Neural cell (in vitro differentiated cells): ENCODE results near the gene FGF1. TPM values are rescaled to one million over a fixed set of nuclear protein-coding genes. Genes with fewer than 3 reads are reported as not detected.

Source experiments
- H2AFZ ChIP-seq: fragments of 200-600, 300-800 bp; sonication (generic), shearing (Covaris generic); 2 replicates; pipeline ENCODE4 v1.6.0; 2014; ENCODE audit warnings: low read depth, mild to moderate bottlenecking, antibody characterized with exemption, low read length, moderate library complexity
- H3F3A ChIP-seq: fragments of 200-600 bp; shearing (Covaris generic); 2 replicates; pipeline ENCODE4 v1.6.1; 2016; ENCODE audit warnings: mild to moderate bottlenecking, moderate library complexity, mixed read lengths, antibody characterized with exemption, low read length; ENCODE audit not compliant: insufficient read depth, poor library complexity, severe bottlenecking
- H3K27ac ChIP-seq: fragments of 200-600, 300-800 bp; sonication (generic), shearing (Covaris generic); 2 replicates; pipeline ENCODE4 v1.5.1; 2014; ENCODE audit warnings: mild to moderate bottlenecking, low read length, moderate library complexity
- H3K27me3 ChIP-seq: fragments of 300-800, 200-600 bp; sonication (generic), shearing (Covaris generic); 2 replicates; pipeline ENCODE4 v1.6.0; 2014; ENCODE audit warnings: mild to moderate bottlenecking, low read depth, low read length, moderate library complexity; ENCODE audit not compliant: insufficient read depth
- H3K36me3 ChIP-seq: fragments of 300-800, 200-600 bp; sonication (generic), shearing (Covaris generic); 2 replicates; pipeline ENCODE4 v1.5.1; 2014; ENCODE audit warnings: mild to moderate bottlenecking, antibody characterized with exemption, low read length, moderate library complexity; ENCODE audit not compliant: insufficient read depth
- H3K4me2 ChIP-seq: fragments of 300-800, 200-600 bp; sonication (generic), shearing (Covaris generic); 2 replicates; pipeline ENCODE4 v1.6.0; 2014; ENCODE audit warnings: mild to moderate bottlenecking, low read length
- H3K4me3 ChIP-seq: fragments of 300-800, 200-600 bp; sonication (generic), shearing (Covaris generic); 2 replicates; pipeline ENCODE4 v1.5.1; 2014; ENCODE audit warnings: mild to moderate bottlenecking, low read length, moderate library complexity
- H3K79me2 ChIP-seq: fragments of 200-600 bp; shearing (Covaris generic); replicated peaks from 2 replicates; pipeline ENCODE4 v1.6.0; 2014; ENCODE audit warnings: mild to moderate bottlenecking, low read length, moderate library complexity; ENCODE audit not compliant: insufficient read depth
- H3K9ac ChIP-seq: fragments of 300-800, 200-600 bp; sonication (generic), shearing (Covaris generic); 2 replicates; pipeline ENCODE4 v1.6.1; 2016; ENCODE audit warnings: mild to moderate bottlenecking, low read length, mixed read lengths
- H3K9me2 ChIP-seq: fragments of 200-600 bp; shearing (Covaris generic); 2 replicates; pipeline ENCODE4 v1.6.1; 2016; ENCODE audit warnings: mild to moderate bottlenecking, low read length, mixed read lengths; ENCODE audit not compliant: insufficient read depth
- H3K9me3 ChIP-seq: fragments of 200-600, 300-800 bp; sonication (generic), shearing (Covaris generic); 2 replicates; pipeline ENCODE4 v1.6.1; 2016; ENCODE audit warnings: mild to moderate bottlenecking, mixed run types, low read length, moderate library complexity, mixed read lengths
- H4K20me1 ChIP-seq: fragments of 200-600 bp; shearing (Covaris generic); 2 replicates; pipeline ENCODE4 v1.6.1; 2016; ENCODE audit warnings: mild to moderate bottlenecking, mixed run types; ENCODE audit not compliant: insufficient read depth
- CTCF ChIP-seq: fragments of 450-650 bp; IDR thresholded peaks from 2 replicates; pipeline ENCODE4 v1.5.1; 2014; ENCODE audit warnings: antibody characterized with exemption, mild to moderate bottlenecking, moderate library complexity; ENCODE audit not compliant: poor library complexity, severe bottlenecking
- EP300 ChIP-seq: fragments of 450-650 bp; conservative IDR thresholded peaks from 2 replicates; pipeline ENCODE4 v1.6.1; 2014; ENCODE audit warnings: antibody characterized with exemption, mild to moderate bottlenecking, moderate library complexity; ENCODE audit not compliant: poor library complexity, severe bottlenecking
- EZH2 ChIP-seq: fragments of 200-600, 300-800 bp; shearing (Covaris generic), sonication (generic); IDR thresholded peaks from 2 replicates; pipeline ENCODE4 v1.6.1; 2014; ENCODE audit warnings: antibody characterized with exemption, low read length, borderline replicate concordance, mild to moderate bottlenecking; ENCODE audit not compliant: insufficient read depth, poor library complexity, severe bottlenecking
- MXI1 ChIP-seq: fragments of 450-650 bp; conservative IDR thresholded peaks from 2 replicates; pipeline ENCODE4 v1.6.1; 2014; ENCODE audit warnings: antibody characterized with exemption, mild to moderate bottlenecking; ENCODE audit not compliant: poor library complexity, severe bottlenecking
- POLR2AphosphoS5 ChIP-seq: IDR thresholded peaks from 2 replicates; pipeline ENCODE4 v1.6.1; 2012
- RAD21 ChIP-seq: fragments of 450-650 bp; conservative IDR thresholded peaks from 2 replicates; pipeline ENCODE4 v1.6.1; 2014; ENCODE audit warnings: antibody characterized with exemption, mild to moderate bottlenecking, moderate library complexity
- REST ChIP-seq: IDR thresholded peaks from 2 replicates; pipeline ENCODE4 v1.6.1; 2012; ENCODE audit warnings: borderline replicate concordance
- SMC3 ChIP-seq: fragments of 450-650 bp; conservative IDR thresholded peaks from 2 replicates; pipeline ENCODE4 v1.6.1; 2014; ENCODE audit warnings: antibody characterized with exemption, mild to moderate bottlenecking, moderate library complexity; ENCODE audit not compliant: poor library complexity
- TAF1 ChIP-seq: IDR thresholded peaks from 2 replicates; pipeline ENCODE4 v1.6.1; 2012; ENCODE audit warnings: low read depth
- polyA plus RNA-seq: library from polyadenylated mRNA; depleted of rRNA; stranded (reverse); fragments of >200 nt; gene quantifications from 2 replicates; pipeline ENCODE4 v1.2.3, GENCODE V29; 2014

FGF1 gene
- polyA plus RNA-seq, 1 donor from 2014 or later, result not detected

GRCh38 chr5:142692321-142692894 is 6.5 kb upstream of the FGF1 start:
- Histone ChIP-seq H3K9ac (no peak overlapping the region), H3K9me3 (no peaks in the 10 kb centered on the region), H3K9me2 (no peaks in the 10 kb centered on the region), H3K27me3 (no peaks in the 10 kb centered on the region), H2AFZ (no peak overlapping the region), H3F3A (no peaks in the 10 kb centered on the region), H3K4me2 (no peak overlapping the region), H3K27ac (no peak overlapping the region), H3K79me2 (no peaks in the 10 kb centered on the region), H4K20me1 (no peaks in the 10 kb centered on the region), H3K4me3 (no peak overlapping the region), H3K36me3 (no peaks in the 10 kb centered on the region)
- no peak for TF ChIP-seq TAF1
- TF ChIP-seq EP300, result no peak
- TF ChIP-seq POLR2AphosphoS5, result no peak
- TF ChIP-seq SMC3, result no peak
- TF ChIP-seq RAD21, result no peak
- TF ChIP-seq REST, result no peak
- no peak for TF ChIP-seq EZH2

- no peak overlapping the region for H3K9ac ChIP-seq
- H3K9me3 ChIP-seq, result no peaks in the 10 kb centered on the region
- H4K20me1 ChIP-seq, result no peaks in the 10 kb centered on the region
- no peak overlapping the region for H3K4me3 ChIP-seq
- no peaks in the 10 kb centered on the region for H3K79me2 ChIP-seq
- H3F3A ChIP-seq, result no peaks in the 10 kb centered on the region
- H3K4me2 ChIP-seq, result no peak overlapping the region
- H2AFZ ChIP-seq, result no peak overlapping the region
- TF ChIP-seq TAF1 (no peak), RAD21 (no peak), EZH2 (no peak), SMC3 (no peak), POLR2AphosphoS5 (no peak), CTCF (no peak), EP300 (no peak), REST (no peak), MXI1 (no peak)
- H3K9me2 ChIP-seq, result no peaks in the 10 kb centered on the region
- no peaks in the 10 kb centered on the region for H3K36me3 ChIP-seq
- H3K27ac ChIP-seq, result no peak overlapping the region
- no peaks in the 10 kb centered on the region for H3K27me3 ChIP-seq
Measured at GRCh38 chr5:142690667-142691066, 4.8 kb upstream of the FGF1 start.
